ENCODE measurements around the gene VWA7.
"Not testable (repeated sequence)": the region's sequence is repeated elsewhere in the genome, so short reads cannot be mapped to it uniquely, and the experiment has no call there.

DNA sequence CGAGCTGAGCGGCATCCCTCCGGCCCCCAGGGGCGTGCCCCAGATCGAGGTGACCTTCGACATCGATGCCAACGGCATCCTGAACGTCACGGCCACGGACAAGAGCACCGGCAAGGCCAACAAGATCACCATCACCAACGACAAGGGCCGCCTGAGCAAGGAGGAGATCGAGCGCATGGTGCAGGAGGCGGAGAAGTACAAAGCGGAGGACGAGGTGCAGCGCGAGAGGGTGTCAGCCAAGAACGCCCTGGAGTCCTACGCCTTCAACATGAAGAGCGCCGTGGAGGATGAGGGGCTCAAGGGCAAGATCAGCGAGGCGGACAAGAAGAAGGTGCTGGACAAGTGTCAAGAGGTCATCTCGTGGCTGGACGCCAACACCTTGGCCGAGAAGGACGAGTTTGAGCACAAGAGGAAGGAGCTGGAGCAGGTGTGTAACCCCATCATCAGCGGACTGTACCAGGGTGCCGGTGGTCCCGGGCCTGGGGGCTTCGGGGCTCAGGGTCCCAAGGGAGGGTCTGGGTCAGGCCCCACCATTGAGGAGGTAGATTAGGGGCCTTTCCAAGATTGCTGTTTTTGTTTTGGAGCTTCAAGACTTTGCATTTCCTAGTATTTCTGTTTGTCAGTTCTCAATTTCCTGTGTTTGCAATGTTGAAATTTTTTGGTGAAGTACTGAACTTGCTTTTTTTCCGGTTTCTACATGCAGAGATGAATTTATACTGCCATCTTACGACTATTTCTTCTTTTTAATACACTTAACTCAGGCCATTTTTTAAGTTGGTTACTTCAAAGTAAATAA, 40.2 kb upstream of the VWA7 start:
- peak; percentile 72 to 94 for TF ChIP-seq POLR2AphosphoS5 (IDR thresholded peaks at IDR 0.05; ENCODE audit: insufficient read depth in 1 of 2, low read depth in 1 of 2)
- TF ChIP-seq, protein P1, sequence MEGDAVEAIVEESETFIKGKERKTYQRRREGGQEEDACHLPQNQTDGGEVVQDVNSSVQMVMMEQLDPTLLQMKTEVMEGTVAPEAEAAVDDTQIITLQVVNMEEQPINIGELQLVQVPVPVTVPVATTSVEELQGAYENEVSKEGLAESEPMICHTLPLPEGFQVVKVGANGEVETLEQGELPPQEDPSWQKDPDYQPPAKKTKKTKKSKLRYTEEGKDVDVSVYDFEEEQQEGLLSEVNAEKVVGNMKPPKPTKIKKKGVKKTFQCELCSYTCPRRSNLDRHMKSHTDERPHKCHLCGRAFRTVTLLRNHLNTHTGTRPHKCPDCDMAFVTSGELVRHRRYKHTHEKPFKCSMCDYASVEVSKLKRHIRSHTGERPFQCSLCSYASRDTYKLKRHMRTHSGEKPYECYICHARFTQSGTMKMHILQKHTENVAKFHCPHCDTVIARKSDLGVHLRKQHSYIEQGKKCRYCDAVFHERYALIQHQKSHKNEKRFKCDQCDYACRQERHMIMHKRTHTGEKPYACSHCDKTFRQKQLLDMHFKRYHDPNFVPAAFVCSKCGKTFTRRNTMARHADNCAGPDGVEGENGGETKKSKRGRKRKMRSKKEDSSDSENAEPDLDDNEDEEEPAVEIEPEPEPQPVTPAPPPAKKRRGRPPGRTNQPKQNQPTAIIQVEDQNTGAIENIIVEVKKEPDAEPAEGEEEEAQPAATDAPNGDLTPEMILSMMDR (IDR thresholded peaks at IDR 0.05): not testable (repeated sequence)
